ENCODE data around the gene HLCS.
A peak's percentile ranks its signal among the peaks of the same experiment; 100 is the strongest.

Gene HLCS

GRCh38 chr21:36780861-36781260, 185.6 kb downstream of the HLCS start:
- DNase-seq (ENCODE audit: low read depth in 2 of 2) = no peak

GRCh38 chr21:36776981-36777617, 189.4 kb downstream of the HLCS start:
- no peak for DNase-seq (ENCODE audit: low read depth in 2 of 2)

- no peak for DNase-seq (ENCODE audit: low read depth in 2 of 2)
Measured at GRCh38 chr21:36773995-36774394, 192.5 kb downstream of the HLCS start.

DNA sequence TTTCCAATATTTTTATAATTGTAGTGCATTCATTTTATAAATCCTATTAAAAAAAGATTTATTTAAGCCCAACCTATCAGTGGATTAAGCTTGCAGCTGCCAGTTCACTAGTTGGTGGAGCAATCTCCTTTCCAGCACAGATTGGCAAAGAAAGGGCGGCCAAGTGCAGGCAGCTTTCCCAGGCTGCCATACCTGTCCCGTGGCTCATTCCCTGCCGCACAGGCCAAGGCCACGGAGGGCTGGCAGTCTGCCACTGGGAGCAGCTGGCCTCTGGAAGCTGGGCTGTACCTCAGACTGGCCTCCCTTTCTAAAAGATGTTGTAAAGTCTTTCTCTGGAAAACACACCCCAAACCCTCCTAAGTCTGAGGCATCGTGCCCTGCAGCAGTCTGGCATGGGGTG, 193.4 kb downstream of the HLCS start:
- DNase-seq (ENCODE audit: low read depth in 2 of 2) = no peak

- DNase-seq (ENCODE audit: low read depth in 2 of 2) = no peak
Measured at GRCh38 chr21:36769051-36769839, 197.2 kb downstream of the HLCS start.

DNA sequence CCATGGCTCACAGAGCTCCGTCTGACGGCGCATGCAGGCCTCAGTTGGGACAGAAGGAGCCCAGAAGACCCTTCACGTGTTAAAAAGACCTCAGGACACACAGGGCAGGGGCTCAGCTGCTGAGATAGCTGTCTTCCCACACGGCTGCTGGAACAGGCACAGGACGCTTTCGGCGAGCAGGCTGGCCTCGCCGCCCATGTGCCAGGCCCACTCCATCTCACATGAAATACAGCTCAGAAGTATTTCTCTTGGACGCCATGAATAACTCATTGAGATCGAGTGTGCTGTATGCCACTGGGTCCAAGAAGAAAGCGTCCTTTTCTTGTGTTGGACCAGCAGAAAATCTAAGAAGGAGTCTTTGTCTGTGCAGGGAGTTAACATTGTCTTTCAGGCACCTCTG, 198.0 kb downstream of the HLCS start:
- no peak for DNase-seq (ENCODE audit: low read depth in 2 of 2)

- DNase-seq (ENCODE audit: low read depth in 2 of 2) = no peak
Measured at GRCh38 chr21:36767096-36767495, 199.4 kb downstream of the HLCS start.

GRCh38 chr21:36766511-36766910, 200.0 kb downstream of the HLCS start:
- DNase-seq (ENCODE audit: low read depth in 2 of 2) = no peak

- DNase-seq (ENCODE audit: low read depth in 2 of 2) = no peak
Measured at GRCh38 chr21:36765229-36765628, 201.2 kb downstream of the HLCS start.

GRCh38 chr21:36763305-36763704, 203.2 kb downstream of the HLCS start:
- no peak for DNase-seq (ENCODE audit: low read depth in 2 of 2)

DNA sequence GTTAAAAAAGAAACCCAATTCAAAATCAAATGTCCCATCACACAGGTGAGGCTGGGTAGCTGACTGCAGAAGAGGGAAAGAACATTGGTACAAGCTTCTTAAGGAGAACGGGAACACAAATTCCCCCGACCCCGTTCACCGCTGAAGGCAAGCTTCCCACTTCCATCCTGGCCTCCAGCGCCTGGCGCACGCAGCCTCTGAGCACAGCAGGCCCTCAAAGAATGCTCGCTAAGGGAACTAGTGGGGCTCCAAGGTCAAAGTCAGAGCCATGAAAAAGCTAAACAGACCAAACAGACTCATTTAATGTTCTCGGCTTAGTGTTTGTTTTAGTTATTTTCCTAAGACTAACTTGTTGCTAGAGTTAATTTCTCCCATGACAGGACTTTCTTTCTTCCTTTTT, 203.8 kb downstream of the HLCS start:
- DNase-seq (ENCODE audit: low read depth in 2 of 2) = no peak

GRCh38 chr21:36761685-36762084, 204.8 kb downstream of the HLCS start:
- DNase-seq (ENCODE audit: low read depth in 2 of 2) = no peak

GRCh38 chr21:36759348-36760083, 207.0 kb downstream of the HLCS start:
- no peak for DNase-seq (ENCODE audit: low read depth in 2 of 2)

DNA sequence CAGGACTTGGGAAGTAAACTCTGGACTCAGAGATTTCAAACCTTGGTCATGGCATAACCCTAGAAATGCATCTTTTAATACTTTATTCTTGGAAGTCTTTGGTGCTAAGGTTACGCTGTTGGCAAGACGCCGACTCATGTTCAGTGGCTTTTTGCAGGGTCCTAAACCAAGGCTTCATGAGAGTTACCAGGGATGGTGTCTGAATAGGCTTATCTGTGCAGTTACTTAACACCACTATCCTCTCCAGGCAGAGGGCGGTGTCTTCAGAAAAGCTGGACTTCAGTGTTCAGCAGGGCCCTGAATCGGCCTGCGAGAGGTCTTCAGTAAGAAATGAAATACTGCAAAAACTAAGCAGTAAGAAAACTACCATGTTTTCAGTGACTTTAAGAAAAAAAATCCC, 209.3 kb downstream of the HLCS start:
- DNase-seq (ENCODE audit: low read depth in 2 of 2) = no peak

DNA sequence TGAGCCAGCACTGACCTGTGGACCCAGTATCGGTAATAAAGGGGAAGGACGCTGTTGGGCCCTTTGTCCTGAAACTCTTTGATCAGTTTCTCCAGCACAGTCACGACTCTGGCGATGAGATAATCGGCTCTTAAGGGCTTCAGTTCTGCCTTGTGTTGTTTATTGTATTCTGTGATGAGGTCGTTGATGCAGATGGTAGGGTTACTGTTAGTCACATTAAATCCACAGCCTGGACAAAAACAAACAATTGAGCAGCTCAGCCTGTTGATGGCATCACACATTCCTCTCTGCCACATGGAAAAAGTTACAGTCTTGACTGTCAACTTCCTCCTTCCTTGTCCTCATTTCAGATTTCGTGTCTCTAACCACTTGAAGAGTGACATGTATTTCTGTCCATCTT, 209.9 kb downstream of the HLCS start:
- no peak for DNase-seq (ENCODE audit: low read depth in 2 of 2)

GRCh38 chr21:36754241-36754898, 212.1 kb downstream of the HLCS start:
- no peak for DNase-seq (ENCODE audit: low read depth in 2 of 2)

- no peak for DNase-seq (ENCODE audit: low read depth in 2 of 2)
Measured at GRCh38 chr21:36753556-36753955, 212.9 kb downstream of the HLCS start.

DNA sequence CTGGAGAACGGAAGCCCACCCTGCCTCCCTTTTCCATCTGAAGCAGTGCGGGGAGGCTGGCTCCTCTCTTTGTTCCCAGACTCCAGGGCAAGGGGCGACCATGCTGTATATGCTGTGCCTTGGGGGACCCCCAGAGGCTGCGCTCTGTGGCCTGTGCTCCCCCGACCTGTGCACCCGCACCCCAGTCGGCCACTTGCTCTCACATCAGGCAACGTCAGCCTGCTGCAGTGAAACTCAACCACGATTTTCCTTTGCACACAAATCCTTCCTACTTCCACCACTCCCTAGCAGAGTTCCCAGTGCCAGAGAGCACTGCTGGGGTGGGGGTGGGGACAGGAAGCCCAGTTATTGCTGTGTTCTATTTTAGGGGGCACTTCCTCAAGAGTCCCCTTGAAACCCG, 215.1 kb downstream of the HLCS start:
- no peak for DNase-seq (ENCODE audit: low read depth in 2 of 2)

DNA sequence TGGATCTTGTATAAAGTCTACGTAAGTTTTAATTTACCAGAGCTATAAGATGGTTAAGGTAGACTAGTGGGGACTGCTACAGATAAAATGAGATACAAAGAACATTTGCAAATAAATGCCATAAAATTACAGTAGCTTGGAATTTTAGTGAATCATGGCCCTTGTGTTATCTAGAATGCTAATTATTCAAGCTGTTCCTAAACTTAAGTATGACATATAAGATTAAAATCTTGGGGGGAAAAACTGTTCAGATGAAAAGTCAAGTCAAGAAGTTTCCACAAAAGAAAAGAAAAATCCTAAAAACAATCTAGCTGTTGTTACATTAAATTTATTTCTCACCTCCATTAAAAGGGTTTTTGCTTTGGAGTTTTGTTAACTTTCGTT, 215.9 kb downstream of the HLCS start:
- no peak for DNase-seq (ENCODE audit: low read depth in 2 of 2)

DNA sequence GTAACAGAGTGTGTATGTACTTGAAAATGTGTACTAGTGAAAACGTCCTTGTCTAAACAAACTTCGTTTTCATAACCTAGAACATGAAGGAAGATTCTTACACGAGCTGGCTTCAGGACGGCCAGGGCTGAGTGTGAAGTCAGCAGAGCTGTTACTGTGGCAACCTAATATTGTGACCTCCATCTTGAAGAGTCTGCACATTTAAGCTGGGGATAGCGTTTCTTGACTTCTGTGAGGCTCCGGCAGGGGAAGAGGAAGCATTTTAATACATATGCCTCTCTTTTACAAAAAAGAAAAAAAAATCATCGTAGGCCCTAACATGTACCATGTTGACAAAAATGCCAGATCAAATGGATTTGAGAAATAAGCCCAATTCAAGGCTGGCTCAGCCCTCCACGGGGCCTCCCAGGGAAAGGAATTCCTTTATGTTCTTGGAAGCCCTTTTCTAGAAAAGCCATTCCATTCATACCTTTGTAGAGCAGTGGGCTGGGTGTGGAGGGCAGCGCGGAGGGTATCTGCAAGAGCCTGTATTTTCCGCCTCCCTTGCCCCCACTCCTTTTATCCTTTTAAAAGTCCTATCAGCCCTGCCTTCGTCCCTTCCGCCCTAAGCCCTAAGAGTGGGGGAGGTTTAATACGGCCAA, 216.4 kb downstream of the HLCS start:
- DNase-seq (ENCODE audit: low read depth in 2 of 2) = no peak

DNA sequence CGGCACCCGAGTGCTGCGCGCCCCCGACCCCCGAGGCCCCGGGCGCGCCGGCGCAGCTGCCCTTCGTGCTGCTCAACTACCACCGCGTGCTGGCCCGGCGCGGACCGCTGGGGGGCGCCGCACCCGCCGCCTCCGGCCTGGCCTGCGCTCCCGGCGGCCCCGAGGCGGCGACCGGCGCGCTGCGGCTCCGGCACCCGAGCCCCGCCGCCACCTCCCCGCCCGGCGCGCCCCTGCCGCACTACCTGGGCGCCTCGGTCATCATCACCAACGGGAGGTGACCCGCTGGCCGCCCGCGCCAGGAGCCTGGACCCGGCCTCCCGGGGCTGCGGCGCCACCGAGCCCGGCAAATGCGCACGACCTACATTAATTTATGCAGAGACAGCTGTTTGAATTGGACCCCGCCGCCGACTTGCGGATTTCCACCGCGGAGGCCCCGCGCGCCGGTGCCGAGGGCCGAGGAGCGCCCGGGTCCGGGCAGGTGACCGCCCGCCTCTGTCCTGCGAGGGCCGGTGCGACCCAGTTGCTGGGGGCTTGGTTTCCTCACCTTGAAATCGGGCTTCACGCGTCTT, 218.6 kb downstream of the HLCS start:
- DNase-seq (ENCODE audit: low read depth in 2 of 2) = peak; percentile 16 to 45

Data from stimulated activated CD4-positive, alpha-beta T cell treated with anti-CD3 and anti-CD28 coated beads, Interleukin-15, amount 100 ng/mL, for 48 hours (primary cell).